Dermis microvascular lymphatic vessel endothelial cell (primary cell): ENCODE results near the gene FER1L5. TPM values are rescaled to one million over a fixed set of nuclear protein-coding genes. Genes with fewer than 3 reads are reported as not detected.

Experiments
- DNase-seq, 2 donors: peaks; one replicate each; pipeline versions ENCODE4 v3.0.0 to v3.0.0-alpha.2; 2010; ENCODE audit warnings: low read depth in 2 of 2
- total RNA-seq: library from RNA; depleted of rRNA; stranded (reverse); fragments of >200 nt; gene quantifications from 2 replicates; pipeline ENCODE4 v1.2.1, GENCODE V29; 2014

The FER1L5 gene
- total RNA-seq: not detected in 2 replicates

DNA sequence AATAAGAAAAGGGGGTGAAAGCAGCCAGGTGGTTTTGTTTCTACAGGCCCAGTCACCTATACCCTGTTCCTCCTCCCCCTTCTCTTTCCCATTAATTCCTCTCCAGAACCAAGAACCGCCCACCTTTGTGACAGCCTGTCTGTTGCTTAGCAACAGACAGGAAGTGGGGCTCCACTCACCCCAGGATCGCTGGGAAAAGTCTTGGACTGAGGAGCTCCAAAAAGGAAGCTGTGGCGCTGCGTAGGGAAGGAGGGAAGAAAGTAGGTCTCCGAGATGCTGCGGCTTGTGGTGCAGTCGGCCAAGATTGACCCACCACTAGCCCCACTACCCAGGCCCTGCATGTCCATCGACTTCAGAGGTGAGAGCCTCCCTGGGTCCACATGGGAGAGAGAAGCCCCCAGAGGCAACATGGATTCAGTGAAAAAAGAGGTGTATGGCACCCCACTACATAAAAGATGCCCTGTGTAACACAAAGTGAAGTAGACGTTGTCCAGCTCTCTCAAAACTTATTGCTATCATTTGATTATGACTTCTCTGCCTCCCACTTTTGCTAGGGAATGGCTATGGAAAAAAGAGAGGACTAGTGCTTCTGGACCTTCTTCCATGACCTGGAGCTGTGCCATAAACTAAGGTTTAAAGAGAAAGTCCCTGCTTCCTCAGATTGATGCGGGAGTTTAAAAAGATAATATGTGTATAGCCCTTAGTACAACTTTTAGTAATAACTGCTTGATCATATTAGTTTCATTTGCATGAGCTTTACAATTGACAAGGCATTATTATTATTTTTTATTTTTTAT, at the start of gene FER1L5:
Gene FER1L5 (plus strand): TSS at position 201 of the 797 bp plus-strand sequence. CDS start 73 bp downstream, at position 274.
- no peak for DNase-seq

DNA sequence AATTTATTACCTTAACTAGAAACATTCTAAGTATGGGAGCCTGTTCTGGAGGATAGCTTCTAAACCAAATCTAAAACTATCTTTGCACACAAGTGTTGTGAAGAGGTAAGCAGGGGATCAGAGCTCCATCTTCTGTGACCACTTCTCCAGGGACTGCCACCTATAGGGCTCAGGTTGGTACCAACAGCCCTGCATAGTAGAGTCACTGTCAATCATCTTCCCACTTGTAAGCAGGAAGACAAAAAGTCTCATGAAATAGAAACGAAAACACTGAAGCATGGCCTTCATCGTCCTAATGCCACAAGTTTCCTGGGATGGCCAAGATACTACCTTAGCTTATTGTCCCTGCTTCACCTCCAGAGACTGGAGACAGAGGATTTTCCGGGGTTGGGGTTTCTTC, 48.3 kb upstream of the FER1L5 start:
- DNase-seq: no peak

DNA sequence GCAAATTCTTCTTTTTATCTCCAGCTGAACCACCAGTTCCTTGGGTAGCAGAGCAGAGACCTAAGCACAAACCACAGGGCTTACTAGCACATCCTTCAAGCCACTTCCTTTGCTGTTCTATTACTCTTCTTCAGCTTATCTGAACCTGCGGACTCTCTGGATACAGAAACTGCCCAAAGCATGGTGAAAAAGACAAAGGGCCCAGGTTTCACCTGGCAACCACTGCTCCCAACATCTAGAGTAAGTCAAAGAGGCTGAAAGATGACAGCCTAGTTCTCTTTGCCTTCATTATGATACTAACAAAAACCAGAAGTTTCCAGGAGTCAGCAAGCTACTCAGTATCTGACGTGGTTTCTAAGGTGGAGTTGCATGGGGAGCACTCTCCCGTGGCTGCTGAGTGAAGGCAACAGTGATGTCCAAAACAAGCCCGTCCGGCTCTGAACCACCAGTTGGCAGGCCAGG, 47.8 kb upstream of the FER1L5 start:
- no peak for DNase-seq

DNA sequence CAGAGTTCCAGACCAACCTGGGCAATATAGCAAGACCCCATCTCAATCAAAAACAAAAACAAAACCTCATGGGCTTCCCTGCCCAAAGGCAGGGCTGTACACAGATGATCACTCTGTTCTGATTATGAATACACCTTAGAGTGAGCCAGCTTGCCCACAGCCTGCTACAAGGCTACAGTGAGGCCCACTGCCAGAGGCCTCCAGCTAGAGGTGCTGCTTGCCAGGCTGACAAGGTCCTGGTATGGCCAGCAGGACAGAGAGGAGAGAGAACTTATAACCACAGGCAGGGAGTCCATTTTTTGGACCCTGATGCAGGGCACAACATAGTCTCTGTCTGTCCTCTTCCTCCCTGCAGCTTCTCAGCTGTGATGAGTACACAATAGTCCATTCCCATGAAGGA, 46.0 kb upstream of the FER1L5 start:
- no peak for DNase-seq

DNA sequence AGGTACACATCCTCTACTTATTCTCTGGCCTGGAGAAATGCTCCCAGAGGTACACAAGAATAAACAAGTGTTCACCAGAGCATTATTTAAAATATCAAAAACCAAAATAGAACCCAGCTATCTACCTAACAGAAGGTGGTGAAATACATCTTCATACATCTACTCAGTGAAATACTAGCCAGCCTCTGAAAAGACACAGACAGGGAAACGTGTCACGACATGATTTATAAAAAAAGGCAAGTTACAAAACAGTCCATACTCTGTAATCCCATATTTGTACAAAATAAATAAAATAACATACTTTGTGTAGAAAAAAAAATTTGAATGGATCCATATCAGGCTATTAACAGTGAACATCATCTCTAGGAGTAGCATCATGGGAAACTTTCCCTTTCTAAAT, 42.6 kb upstream of the FER1L5 start:
- DNase-seq: no peak

DNA sequence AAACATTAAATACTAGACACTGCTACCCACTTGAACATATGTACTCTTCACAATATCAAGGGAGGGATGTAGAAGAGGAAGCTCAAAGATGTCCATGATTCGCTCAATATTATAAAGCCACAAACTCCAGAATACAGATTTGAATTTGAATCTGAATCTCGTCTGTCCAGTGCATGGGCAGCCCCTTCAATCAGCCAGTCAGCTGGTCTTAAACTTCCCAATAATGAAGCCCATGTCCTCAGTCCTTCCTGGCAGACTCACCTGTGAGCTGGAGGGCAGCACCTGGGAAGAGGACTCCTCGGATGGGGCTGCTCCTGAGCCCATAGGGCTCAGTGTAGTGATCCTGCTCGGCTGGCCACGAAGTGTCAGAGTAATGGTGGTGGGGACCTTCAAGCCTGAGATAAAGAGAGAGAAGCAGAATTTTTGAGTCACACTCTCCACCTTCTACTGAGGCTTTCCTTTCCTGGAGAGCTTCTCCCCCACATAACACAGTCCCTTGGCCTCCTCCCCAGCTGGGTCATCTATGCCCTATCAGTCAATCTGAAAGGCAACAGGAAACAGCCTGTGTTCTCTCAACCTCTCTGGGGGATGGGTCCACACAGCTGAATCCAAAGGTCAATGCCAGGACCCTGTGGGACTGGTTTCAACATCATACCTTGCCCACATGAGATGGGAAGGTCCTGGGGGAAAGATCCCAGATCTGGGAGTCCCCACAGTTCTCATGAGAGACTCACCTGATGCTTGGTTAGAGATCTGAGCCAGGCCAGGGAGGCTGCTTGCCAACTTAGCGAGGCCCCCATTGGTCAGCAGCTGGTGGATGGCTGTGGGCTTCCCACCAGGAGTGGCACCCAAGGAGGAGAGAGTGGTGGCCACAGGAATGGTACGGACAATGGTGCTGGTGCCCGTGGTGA, 40.9 kb upstream of the FER1L5 start:
- DNase-seq: no peak

DNA sequence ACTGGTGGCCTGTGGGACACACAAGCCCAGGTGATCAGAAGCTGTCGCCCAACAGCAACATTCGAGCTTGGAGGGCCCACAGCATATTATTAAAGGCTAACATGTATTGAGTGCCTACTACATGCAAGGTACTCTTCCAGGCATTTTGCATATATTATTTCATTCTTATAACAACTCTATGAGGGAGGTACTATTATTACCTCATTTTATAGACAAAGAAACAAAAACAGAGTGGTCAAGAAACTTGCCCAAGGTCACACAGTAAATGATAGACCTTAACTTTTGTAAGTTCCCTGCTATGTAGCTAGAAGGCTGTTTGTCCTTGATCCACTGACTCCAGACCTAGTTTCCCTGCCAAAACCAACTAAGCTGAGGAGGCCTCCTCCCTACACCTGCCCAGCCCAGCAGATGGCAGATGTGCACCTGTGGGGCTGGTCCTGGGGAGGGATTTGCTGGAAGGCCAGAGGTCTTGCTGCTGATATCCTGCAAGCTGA, 40.2 kb upstream of the FER1L5 start:
- no peak for DNase-seq

DNA sequence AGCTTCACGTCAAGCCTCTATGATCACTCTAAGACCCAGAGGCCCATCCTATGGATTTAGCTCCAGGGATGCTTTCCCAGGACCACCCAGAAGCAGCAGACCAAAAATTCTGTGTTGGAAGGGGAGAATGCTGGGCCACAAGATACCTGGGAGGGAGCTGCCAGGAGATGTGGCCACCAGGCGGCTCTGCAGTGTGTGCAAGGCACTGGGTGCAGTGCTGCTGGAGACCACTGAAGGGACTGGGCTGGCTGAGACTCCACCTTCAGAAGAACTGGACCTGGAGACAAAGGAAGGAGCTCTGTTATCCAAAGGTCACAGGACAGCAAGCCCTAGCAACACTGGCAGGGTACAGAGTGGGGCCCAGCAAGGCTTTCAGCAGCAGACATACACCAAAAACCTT, 38.5 kb upstream of the FER1L5 start:
- DNase-seq: no peak

DNA sequence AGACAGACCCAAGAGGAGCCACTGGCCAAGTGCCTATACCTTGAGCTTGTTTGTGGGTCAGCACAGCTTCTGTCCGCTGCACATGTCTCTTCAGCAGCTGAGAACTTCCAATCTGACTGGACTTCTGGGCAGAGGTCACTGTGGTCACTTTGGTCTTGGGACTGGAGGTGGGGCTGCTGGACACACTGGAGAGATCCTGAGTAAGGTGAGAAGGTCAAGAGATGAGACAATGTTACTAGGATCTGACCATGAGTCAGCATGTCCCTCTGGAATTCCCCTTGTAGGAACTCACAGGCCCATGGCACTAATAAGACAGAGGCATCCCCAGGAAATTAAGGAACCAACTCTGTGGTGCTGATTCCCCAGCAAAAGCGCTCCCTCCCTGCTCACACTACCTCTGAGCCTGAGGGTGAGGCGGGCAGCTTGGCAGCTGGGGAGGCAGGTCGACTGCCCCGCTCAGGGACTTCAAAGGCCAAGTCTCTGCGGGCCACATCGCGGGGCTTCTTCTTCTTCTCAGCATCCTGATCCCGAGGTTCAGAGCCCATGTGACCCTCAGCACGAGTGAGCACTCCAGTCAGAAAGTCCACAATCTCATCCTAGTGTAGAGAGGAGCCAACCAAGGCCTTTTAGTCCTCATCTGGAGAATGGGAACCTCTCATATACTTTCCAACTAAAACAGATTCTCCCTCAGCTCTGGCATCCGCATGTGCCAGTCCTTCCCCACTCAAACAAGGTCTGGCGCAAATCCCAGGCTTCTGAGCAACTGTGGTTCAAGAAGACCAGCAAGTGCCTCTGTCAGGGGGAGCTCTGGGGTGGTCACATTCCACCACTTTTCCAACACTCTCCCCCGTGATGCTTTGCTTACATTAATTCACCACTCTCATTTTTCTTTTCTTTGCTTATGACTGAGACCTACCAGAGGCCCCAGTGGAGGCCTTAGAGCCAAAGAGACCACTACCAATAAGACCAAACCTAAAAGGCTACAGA, 33.8 kb upstream of the FER1L5 start:
- peak in 1 of 2 donors; percentile 55 for DNase-seq

DNA sequence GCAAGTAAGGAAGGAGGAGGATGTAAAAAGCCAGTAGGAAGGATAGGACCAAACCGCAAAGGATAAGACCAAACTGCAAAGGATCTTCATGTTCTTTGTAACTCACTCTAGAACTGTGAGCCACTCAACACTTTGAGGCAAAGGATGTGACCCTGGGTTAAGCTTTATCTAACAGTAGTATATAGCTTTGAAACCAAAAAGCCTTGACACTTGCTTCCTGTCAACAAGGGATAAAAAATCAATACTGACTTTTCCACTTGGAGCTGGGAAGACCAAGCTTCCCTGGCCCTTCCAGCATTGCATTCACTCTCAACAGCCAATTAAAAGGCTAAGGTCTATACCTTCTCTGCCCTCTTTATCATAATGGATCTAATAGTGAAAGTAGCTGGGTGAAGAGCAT, 26.4 kb upstream of the FER1L5 start:
- no peak for DNase-seq

DNA sequence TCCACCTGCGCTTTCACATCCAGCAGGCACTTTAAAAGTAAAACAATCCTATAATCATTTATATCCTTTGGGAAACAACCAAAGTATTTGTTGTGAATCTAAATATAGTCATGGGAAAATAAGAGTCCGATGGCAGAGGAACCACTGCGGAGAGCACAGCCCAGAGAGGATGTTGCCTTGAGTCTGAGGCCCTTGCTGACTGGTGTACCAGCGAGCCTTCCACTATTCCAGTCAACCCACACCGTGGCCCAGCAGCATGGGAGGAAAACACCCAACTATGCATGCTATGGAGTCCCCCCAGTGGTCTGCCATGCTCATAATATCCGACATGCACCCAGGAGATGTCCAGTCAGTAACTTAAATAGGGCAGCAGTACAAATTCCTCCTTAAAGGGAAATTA, 26.0 kb upstream of the FER1L5 start:
- no peak for DNase-seq

DNA sequence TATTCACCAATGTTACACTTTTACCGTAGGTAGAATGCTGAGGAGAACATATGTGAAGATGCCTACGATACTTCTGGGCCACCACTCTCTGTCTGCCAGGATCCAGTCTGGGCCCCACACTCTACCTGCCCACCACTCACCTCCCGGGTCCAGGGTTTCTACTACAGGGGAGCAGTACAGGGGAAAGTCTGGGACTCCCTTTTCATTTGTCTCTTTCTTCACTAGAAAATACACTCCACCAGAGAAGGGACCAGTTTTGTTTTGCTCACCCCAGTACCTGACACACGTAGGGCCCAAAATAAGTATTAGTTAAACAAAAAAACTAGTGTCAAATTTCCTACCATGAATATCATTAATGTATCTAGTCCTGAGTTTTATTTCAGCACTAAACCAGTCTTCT, 25.6 kb upstream of the FER1L5 start:
- DNase-seq: no peak

DNA sequence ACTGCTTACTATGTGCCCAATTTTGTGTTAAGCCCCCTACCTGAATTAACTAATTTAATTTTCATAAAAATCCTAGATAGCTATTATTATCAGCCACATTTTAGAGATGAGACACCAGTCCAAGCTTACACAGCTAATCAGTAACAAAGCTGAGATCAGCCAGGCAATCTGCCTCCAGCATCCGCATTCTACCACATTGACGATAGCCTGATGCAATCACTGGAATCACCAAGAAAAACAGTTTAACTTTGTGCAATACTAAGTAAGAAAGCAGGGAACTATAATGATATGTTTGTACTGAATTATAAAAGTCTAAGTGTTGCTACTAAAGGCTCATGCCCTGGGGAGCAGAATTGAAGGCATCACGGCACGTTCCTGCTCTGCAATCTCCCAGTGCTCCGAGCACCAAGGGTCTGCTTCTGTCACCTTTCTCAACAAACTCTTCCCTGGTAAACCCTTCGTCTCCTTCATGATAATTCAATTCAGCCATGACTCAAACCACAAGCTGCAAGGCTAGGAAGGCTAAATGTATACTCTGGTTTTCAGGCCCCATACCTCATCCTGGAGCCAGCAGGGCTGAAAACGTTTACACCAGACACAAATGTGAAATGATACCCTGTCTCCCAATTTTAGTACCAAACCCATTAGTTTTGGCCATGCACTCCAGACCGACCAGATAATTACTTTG, 23.8 kb upstream of the FER1L5 start:
- DNase-seq: no peak

DNA sequence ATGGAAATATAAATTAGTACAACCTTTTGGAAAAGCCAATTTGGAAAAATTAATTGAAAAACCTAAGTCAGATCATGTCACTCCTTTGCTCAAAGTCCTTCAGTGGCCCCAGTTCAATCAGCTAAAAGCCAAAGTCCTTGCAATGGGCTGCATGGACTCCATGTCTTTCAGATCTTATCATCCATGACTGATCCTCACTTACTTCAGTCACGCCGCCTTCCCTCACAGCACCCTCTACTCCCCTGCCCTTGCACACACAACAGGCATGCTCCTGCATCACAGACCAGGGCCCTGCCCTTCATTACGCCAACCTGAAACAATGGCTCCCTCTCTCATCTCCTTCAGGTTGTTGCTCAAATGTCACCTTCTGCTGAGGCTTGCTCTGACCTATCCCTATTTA, 20.0 kb upstream of the FER1L5 start:
- DNase-seq: no peak

DNA sequence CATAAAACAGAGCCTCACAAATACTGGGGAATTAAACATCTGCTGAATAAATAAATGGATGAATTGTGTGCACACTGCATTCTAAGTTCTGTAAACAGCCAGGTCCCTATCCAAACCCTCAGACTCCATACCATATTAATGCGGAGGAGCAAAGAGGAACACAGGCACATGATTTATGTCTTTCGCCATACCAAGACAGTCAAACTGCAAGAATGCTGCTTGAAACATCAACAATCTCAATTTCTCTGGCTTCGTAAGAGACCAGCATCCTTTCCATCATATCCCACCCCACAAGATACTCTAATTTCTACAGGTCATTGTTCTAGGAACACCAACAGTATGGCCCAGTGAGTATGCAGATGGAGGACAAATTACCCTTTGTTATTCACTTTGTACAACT, 19.4 kb upstream of the FER1L5 start:
- no peak for DNase-seq

DNA sequence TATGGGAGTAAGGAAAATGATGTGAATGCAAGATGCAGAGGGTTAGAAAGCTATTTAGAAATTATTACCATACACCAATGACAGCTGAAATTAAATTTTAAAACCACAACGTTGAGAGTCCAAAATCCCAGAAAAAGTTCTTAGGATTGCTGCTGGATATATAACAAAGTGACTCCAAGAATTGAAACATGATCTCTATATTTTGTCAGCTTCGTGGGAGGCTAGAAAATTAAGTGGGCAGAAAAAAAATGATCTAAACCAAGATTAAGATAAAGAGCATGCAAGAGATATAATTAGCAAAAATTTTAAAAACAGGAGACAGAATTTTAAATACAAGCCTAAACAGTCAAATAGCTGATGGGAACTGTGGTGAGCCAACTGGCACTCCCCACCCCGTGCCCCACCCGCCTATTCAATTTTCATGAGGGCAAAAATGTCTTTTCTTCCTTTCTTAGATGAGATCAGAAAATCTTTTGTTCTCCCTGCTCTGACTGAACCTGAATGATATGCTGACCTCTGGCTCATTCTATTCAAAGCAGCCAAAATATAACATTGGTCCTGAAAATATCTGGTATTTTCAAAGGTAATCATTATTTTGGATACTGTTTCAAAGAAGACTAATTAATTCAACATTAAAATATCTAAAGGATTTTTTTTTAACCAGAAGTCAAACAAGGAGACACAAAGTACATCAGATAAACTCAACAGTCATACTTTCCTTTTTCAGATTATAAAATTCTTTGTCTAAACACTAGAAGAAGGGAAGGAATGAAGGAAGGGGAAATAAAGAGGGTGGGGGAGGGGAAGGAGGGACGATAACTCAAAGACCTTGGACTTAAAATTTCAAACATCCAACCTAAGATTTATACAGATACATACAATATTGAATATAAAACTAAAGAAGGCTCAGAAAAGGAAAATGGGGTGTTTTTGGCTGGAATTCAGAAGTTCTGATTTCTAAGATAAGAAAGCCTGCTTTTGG, 16.7 kb upstream of the FER1L5 start:
- peak in 1 of 2 donors; percentile 13 for DNase-seq

DNA sequence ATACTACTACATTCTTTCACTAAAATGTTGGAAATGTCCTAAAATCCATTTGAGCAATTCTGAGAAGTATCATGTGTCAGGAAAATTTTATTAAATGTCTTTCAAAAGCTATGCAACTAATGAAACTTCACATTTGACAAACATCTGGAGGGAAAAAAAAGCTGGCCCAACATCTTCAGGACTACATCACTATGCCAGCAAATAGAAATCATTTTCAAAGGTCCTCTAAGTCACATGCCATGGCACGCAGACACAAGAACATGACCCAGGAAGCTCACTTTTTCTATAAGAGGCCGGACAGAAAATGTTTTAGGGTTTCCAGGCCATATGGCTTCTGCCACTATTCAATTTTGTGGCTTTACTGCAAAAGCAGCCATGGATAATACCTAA, 16.0 kb upstream of the FER1L5 start:
- DNase-seq: no peak

DNA sequence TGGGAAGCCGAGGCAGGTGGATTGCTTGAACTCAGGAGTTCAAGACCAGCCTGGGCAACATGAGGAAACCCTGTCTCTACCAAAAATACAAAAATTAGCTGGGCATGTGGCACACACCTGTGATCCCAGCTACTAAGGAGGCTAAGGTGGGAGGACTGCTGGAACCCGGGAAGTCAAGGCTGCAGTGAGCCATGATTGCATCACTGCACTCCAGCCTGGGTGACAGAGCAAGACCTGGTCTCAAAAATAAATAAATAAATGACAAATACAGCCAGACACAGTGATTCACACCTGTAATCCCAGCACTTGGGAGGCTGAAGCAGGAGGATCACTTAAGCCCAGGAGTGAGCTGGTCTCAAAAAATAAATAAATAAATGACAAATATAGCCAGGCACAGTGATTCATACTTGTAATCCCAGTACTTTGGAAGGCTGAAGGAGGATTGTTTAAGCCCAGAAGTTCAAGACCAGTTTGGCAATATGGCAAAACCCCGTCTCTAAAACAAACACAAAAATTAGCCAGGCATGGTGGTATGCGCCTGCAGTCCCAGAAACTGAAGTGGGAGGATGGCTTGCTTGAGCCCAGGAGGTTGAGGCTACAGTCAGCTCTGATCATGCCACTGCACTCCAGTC, 10.6 kb upstream of the FER1L5 start:
- no peak for DNase-seq

DNA sequence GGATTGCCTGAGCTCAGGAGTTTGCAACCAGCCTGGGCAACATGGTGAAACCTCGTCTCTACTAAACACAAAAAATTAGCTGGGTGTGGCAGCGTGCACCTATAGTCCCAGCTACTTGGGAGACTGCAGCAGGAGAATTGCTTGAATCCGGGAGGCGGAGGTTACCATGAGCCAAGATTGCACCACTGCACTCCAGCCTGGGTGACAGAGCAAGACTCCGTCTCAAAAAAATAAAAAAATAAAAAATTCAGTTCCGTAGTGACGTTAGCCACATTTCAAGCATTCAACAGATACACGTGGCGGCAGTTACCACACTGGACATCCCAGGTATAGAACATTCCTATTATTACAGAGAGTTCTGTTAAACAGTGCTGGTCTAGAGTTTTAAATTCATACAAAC, 8.9 kb upstream of the FER1L5 start:
- no peak for DNase-seq
